Fibroblast of pulmonary artery (primary cell): ENCODE data around the gene SLC39A11.

Experiments used
- DNase-seq: peaks from one replicate; pipeline ENCODE4 v3.0.0-alpha.2; 2010; ENCODE audit warnings: low read depth
- H3K4me3 ChIP-seq: replicated peaks from 2 replicates; pipeline ENCODE4 v1.5.1; 2011; ENCODE audit warnings: low read depth, mild to moderate bottlenecking, control low read depth, low read length, moderate library complexity
- CTCF ChIP-seq: IDR thresholded peaks from 2 replicates; pipeline ENCODE4 v1.5.1; 2011; ENCODE audit warnings: mild to moderate bottlenecking, control low read depth, low read length, inconsistent platforms; ENCODE audit errors: missing control alignments

Gene SLC39A11

GRCh38 chr17:73107191-73107590 lies 14.7 kb upstream of the SLC39A11 start:
- no peak overlapping the region for H3K4me3 ChIP-seq
- TF ChIP-seq CTCF, result no peak
- DNase-seq, result no peak

DNA sequence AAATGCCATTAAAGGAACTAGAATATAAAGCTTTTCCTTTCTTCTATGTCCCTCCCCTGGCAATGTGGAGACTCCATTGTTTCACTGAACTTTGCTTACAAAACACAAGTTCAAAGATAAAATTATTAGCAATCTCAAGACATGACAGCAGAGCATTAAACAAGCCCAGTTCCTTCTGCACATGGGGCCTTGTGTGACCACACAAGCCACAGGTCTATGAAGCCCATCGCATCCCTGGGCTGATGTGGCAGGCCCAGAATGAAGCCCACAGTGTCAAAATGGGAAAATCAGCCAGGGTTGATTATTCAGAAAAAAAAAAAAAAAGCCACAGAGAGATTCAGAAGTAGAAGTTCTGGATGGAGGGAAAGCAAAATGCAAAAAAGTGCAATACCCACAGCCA lies 12.9 kb upstream of the SLC39A11 start:
- no peak for DNase-seq

GRCh38 chr17:73104450-73104849 lies 12.0 kb upstream of the SLC39A11 start:
- no peak for TF ChIP-seq CTCF
- no peak for DNase-seq

More for the DNA sequence above, 12.9 kb upstream of the SLC39A11 start:
- no peak overlapping the region for H3K4me3 ChIP-seq
- no peak for TF ChIP-seq CTCF

DNA sequence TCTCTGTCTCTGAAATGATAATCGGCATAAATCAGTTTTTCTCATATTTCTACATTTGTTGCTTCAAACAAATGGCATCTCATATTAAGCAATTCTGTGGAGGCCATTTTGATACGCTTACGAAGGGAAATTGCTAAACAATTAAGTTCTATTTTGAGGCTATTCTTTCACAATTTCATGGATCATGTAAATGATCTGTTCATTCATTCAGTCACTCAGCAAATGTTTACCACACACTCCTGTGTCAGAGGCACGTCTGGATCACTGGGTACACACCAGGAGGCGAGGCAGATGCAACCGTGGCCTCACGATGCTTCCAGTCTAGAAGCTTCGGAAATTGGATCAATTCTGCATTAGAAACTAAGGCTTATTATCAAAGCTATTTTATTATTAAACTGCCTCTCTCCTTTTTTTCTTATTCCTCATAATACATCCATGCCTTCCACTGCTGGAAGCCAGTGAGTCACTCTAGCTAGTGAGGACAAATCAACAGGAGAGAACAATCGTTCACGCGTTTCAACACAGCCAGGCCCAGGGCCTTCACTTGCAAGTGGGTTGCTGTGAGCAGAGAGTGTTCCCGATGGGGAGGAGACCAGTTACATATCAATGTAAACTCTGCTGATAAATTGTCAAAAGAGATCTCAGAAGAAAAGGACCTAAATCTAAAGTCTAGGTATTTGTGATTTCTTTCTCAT lies 11.3 kb upstream of the SLC39A11 start:
- TF ChIP-seq CTCF, result no peak
- peak; percentile 16 for DNase-seq
- no peak overlapping the region for H3K4me3 ChIP-seq

More at GRCh38 chr17:73104450-73104849, 12.0 kb upstream of the SLC39A11 start:
- no peak overlapping the region for H3K4me3 ChIP-seq

DNA sequence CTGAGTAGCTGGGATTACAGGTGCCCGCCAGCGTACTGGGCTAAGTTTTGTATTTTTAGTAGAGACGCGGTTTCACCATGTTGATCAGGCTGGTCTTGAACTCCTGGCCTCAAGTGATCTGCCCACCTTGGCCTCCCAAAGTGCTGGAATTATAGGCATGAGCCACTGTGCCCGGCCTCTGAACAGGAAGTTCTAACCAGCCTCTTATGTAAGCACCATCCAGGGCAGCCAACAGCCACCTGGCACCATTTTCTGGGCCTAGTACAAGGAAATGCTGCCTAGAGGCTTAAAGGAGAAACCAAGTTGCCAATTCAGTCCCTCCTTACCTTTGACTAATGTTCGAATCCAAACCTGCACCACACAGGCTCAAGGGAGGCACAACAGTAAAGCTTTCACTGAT lies 8.5 kb upstream of the SLC39A11 start:
- no peak for DNase-seq
- H3K4me3 ChIP-seq, result no peak overlapping the region
- TF ChIP-seq CTCF, result no peak

GRCh38 chr17:73100363-73100762 lies 7.9 kb upstream of the SLC39A11 start:
- no peak for DNase-seq
- no peak for TF ChIP-seq CTCF
- no peak overlapping the region for H3K4me3 ChIP-seq

GRCh38 chr17:73099511-73099910 lies 7.0 kb upstream of the SLC39A11 start:
- no peak overlapping the region for H3K4me3 ChIP-seq
- no peak for DNase-seq
- TF ChIP-seq CTCF, result no peak
